Testis (tissue), 3 donors: Measurements from ENCODE around the gene CHRD. TPM values are rescaled to one million over a fixed set of nuclear protein-coding genes. Genes with fewer than 3 reads are reported as not detected.

ENCODE experiments used
- DNase-seq: peaks from one replicate; pipeline ENCODE4 v3.0.0-alpha.2; 2019
- H3K27ac ChIP-seq, 2 donors: fragments of 200-600 bp; sonication (generic); one replicate each; pipeline ENCODE4 v1.5.1; 2019
- H3K27me3 ChIP-seq: fragments of 200-600 bp; sonication (generic); one replicate; pipeline ENCODE4 v1.5.1; 2019
- H3K36me3 ChIP-seq: fragments of 200-600 bp; sonication (generic); one replicate; pipeline ENCODE4 v1.5.1; 2017; ENCODE audit warnings: low read depth; ENCODE audit errors: missing control alignments
- H3K4me1 ChIP-seq: fragments of 200-600 bp; sonication (generic); one replicate; pipeline ENCODE4 v1.5.1; 2019
- H3K4me3 ChIP-seq, 2 donors: fragments of 200-600 bp; sonication (generic); one replicate each; pipeline ENCODE4 v1.5.1; 2017 to 2019
- H3K9me3 ChIP-seq: fragments of 200-600 bp; sonication (generic); one replicate; pipeline ENCODE4 v1.5.1; 2017
- POLR2A ChIP-seq: fragments of 450-650 bp; IDR thresholded peaks from one replicate; pipeline ENCODE4 v1.6.1; 2017; ENCODE audit warnings: antibody characterized with exemption, mild to moderate bottlenecking, moderate library complexity
- WGBS, 2 donors: methylation state at CpG; one replicate each; pipeline ENCODE4 v1.1.5; 2018; 5-methylcytosine and 5-hydroxymethylcytosine counted together
- intact Hi-C: fragments of 100-400 bp; cut with DNase I; formaldehyde crosslinking; loops from one replicate; pipeline ENCODE4 v1.15.1; 2023; ENCODE audit warnings: low total_unique reads
- polyA plus RNA-seq: library from polyadenylated mRNA; stranded (reverse); fragments of 350-450 nt; fragmentation: Illumina TruSeq; extraction: RNeasy Lipid Tissue Mini Kit (QIAGEN cat#74804); gene quantifications from one replicate; pipeline ENCODE4 v1.2.3, GENCODE V29; 2014; ENCODE audit warnings: low read depth, low replicate concordance; ENCODE audit not compliant: insufficient read depth
- total RNA-seq, 2 donors: library from RNA; depleted of rRNA; stranded (reverse); fragments of >200 nt; gene quantifications; one replicate each; pipeline ENCODE4 v1.2.3, GENCODE V29; 2016
- TF ChIP-seq, protein P1 (sequence below), 3 experiments: fragments of 450-650 bp in 2 of 3; fragments of 200-600 bp in 1 of 3; sonication (generic) in 1 of 3; IDR thresholded peaks; one replicate each; pipeline ENCODE4 v1.5.1; 2016 to 2019; ENCODE audit warnings: antibody characterized with exemption in 3 of 3, mild to moderate bottlenecking in 2 of 3, moderate library complexity in 1 of 3

CHRD gene
- total and polyA plus RNA-seq, 3 donors from 2014 or later, result 3.5 to 4.3 (median 4.3) TPM

DNA sequence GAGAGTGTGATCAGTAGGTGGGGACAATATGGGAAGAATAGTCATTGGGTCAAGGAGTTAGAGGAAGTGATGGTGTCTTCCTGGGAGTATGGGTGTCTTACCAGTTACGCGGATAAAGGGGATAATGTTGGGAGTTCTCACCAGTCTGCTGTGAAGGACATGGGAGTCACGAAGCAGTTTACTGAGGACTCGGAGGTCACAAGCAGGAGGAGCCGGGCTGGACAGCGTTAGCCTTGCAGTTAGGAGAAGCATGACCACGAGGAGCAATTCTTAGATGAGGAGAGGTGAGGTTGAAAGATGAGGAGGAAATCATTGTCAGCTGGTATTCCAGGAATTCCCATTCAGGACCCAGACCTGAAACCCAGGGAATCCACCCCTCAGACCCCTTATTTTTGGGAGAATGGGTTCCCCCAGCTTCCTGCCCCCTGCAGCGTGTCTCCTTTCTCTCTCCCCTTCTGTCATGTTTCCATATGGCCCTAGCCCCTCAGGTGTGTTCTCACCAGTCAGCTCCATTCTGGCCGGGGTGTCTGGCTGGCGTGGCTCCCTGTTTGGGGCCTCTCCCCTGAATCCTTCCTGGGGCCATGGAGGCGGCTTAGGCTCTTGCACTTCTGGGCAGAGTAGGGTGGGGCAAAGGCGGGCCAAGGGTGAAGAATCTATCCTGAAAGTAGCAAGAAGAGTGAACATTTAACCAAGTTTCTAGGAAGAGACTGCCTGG is 4.0 kb upstream of the CHRD start:
- Histone ChIP-seq H3K27ac (no peak overlapping the region), H3K36me3 (no peaks in the 10 kb centered on the region), H3K4me3 (no peak overlapping the region), H3K9me3 (no peaks in the 10 kb centered on the region), H3K27me3 (no peaks in the 10 kb centered on the region), H3K4me1 (peaks cover 21% of the 10 kb centered on the region)
- DNase-seq, result no peak
- 88 to 94% methylated on average over 11 to 12 of the region's 12 CpGs for WGBS, 2 donors
- intact Hi-C loops, result loop anchor here (10.0 kb wide), 1 partner anchor 169 kb away; no protein-coding TSS in a partner anchor
- no peak for TF ChIP-seq POLR2A
- TF ChIP-seq, protein P1, sequence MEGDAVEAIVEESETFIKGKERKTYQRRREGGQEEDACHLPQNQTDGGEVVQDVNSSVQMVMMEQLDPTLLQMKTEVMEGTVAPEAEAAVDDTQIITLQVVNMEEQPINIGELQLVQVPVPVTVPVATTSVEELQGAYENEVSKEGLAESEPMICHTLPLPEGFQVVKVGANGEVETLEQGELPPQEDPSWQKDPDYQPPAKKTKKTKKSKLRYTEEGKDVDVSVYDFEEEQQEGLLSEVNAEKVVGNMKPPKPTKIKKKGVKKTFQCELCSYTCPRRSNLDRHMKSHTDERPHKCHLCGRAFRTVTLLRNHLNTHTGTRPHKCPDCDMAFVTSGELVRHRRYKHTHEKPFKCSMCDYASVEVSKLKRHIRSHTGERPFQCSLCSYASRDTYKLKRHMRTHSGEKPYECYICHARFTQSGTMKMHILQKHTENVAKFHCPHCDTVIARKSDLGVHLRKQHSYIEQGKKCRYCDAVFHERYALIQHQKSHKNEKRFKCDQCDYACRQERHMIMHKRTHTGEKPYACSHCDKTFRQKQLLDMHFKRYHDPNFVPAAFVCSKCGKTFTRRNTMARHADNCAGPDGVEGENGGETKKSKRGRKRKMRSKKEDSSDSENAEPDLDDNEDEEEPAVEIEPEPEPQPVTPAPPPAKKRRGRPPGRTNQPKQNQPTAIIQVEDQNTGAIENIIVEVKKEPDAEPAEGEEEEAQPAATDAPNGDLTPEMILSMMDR (IDR thresholded peaks at IDR 0.05), result no peak

DNA sequence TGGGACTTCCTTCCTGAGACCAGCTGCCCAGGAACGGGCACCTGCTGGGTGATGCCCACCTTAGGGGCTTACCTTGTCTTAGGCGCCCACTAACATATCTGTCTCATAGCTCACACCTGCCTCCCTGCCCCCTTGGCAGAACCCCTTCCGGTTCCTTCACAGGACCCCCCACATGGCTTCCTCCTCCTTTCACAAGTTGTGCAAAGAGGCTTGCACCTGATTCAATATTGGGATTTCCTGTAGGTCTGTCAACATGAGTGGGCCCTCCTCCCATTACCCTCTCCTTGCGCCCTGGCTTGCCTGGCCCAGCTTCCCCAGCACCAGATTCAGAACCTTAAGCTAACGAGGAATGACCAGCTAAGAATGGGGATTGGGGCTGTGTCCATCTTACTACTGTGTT is 2.5 kb upstream of the CHRD start:
- Histone ChIP-seq H3K4me1 (peaks cover 15% of the 10 kb centered on the region), H3K27me3 (no peaks in the 10 kb centered on the region), H3K4me3 (no peak overlapping the region), H3K27ac (no peak overlapping the region), H3K36me3 (no peaks in the 10 kb centered on the region), H3K9me3 (no peaks in the 10 kb centered on the region)
- intact Hi-C loops, result loop anchor here (10.0 kb wide), 1 partner anchor 167 kb away; no protein-coding TSS in a partner anchor
- no peak for DNase-seq
- WGBS, 2 donors, result 90 to 92% methylated on average over 5 of the region's 5 CpGs
- TF ChIP-seq, protein P1 (IDR thresholded peaks at IDR 0.05), result no peak
- TF ChIP-seq POLR2A, result no peak

DNA sequence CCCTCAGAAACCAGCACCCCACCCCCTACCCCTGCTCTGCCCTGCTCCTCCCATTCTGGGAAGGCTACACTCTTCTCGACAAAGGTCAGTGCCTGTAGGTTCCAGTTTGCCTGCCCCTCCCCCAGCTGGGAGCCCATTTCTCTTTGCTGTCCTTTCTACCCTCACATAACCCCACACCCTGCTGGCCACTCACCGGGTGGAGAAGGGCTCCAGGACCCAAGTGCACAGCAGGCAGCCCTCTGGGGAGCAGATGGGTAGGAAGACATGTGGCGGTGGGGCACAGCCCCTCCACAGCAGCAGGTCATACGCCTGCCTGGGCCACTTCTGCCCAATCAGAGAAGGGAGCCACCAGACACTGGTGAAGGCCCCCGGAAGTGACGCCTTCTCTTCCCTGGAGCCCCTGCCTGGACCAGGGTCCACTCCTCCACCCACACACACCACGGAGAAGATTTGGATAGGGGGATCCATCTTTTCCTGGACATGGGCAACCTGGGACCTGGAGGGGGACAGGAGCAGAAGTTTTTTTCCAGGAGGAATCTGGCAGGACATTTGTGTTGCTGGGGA is 1.9 kb upstream of the CHRD start, which contains the start of gene THPO:
THPO (minus strand) TSS at position 326 of the 564 bp plus-strand sequence. CDS start 1,948 bp downstream, outside the sequence.
- no peaks in the 10 kb centered on the region for H3K36me3 ChIP-seq
- H3K9me3 ChIP-seq, result no peaks in the 10 kb centered on the region
- peaks cover 15% of the 10 kb centered on the region for H3K4me1 ChIP-seq
- intact Hi-C loops, result loop anchor here (10.0 kb wide), 1 partner anchor 167 kb away; no protein-coding TSS in a partner anchor
- TF ChIP-seq, protein P1 (IDR thresholded peaks at IDR 0.05), result no peak
- no peak for TF ChIP-seq POLR2A
- WGBS, 2 donors, result 71 to 80% methylated on average over 7 of the region's 7 CpGs
- no peak within 1 kb of the TSS for H3K4me3 ChIP-seq
- H3K27ac ChIP-seq, result peak within 1 kb of the TSS; percentile 19 to 53
- H3K27me3 ChIP-seq, result no peaks in the 10 kb centered on the region
- DNase-seq, result no peak

DNA sequence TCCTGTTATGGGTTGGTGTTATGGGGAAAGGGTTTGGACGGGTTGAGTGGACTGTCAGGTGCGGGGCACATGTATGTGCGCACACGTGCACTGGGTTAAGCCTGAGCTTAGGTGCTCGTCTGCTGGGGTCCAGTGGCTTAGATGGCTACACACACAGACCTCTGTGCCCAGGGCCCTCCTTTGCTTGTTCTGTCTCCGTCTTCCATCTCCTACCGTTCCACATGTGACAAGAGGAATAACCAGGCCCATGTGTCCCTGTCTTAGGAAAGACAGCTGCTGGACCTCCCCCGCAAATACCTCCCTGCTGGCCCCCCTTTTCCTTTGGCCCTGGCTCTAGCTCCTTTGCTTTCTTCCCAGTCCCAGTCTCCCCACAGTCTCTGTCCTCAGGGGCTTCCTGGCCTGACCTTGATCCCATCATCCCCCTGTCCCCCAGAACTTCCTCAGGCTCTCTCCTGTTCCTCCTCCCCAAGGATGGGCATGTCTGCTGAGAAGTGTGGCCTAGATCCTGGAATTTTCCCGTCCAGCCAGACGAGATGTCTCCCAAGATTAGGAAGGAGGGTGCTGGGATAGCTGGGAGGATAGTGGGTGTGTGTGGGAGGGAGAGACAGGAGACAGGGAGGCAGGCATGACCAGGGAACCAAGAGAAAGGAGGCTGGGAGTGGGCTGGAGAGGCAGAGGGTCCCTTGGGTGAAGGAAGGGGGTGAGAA is 1.1 kb upstream of the CHRD start:
- Histone ChIP-seq H3K36me3 (no peaks in the 10 kb centered on the region), H3K9me3 (no peaks in the 10 kb centered on the region), H3K4me1 (peaks cover 15% of the 10 kb centered on the region), H3K27ac (peak overlapping the region; percentile 19 to 53), H3K4me3 (no peak overlapping the region), H3K27me3 (no peaks in the 10 kb centered on the region)
- TF ChIP-seq POLR2A, result no peak
- TF ChIP-seq, protein P1 (IDR thresholded peaks at IDR 0.05), result no peak
- WGBS, 2 donors, result 63 to 68% methylated on average over 10 of the region's 10 CpGs
- intact Hi-C loops, result loop anchor here (10.0 kb wide), 1 partner anchor 166 kb away; no protein-coding TSS in a partner anchor
- DNase-seq, result no peak
